Measurements from ENCODE around the gene POLD4.

POLD4 gene

DNA sequence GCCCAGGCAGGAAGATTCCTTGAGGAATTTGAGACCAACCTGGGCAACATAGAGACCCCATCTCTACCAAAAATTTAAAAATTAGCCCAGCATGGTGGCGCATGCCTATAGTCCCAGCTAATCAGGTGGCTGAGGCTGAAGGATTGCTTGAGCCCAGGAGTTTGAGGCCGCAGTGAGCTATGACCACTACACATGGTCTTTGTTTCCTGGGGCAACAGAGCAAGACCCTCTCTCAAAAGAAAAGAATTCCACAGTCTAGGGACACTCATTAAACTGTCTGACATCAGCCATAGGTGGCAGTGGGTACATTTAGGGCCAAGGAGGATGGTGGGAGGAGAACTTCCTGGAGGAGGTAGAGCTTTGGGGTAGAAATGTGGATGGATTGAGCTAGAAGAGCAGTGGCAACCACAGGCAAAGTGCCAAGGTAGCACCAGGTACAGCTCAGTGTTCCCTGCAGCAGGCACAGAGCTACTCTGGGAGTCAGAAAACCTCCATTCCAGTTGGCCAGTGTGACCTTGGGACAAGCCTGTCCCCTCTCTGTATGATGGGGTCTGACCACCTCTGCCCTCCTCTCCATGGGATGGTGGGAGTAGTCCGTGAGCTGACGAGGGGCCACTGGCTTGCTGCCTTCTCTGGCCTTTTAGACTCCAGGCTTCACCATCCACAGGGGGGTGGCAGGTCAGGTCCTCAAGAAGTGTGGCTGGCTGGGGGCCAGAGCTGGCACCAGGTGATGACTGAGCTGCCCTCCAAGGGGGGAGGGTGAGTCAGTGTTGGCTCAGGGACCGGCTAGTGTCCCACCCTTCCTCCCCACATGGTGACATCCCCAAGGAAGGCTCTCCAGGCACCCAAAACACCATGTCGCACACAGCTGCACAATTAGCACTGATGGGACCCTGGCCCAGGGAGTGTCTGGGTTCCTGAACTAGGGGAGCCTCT is 23.8 kb upstream of the POLD4 start:
- no peak overlapping the region for H3K4me3 ChIP-seq (ENCODE audit: low read depth, low read length)
- TF ChIP-seq, protein P1, sequence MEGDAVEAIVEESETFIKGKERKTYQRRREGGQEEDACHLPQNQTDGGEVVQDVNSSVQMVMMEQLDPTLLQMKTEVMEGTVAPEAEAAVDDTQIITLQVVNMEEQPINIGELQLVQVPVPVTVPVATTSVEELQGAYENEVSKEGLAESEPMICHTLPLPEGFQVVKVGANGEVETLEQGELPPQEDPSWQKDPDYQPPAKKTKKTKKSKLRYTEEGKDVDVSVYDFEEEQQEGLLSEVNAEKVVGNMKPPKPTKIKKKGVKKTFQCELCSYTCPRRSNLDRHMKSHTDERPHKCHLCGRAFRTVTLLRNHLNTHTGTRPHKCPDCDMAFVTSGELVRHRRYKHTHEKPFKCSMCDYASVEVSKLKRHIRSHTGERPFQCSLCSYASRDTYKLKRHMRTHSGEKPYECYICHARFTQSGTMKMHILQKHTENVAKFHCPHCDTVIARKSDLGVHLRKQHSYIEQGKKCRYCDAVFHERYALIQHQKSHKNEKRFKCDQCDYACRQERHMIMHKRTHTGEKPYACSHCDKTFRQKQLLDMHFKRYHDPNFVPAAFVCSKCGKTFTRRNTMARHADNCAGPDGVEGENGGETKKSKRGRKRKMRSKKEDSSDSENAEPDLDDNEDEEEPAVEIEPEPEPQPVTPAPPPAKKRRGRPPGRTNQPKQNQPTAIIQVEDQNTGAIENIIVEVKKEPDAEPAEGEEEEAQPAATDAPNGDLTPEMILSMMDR (IDR thresholded peaks at IDR 0.05; ENCODE audit: low read depth, low read length, missing control alignments) = no peak
- no peak for DNase-seq (ENCODE audit: low read depth)

DNA sequence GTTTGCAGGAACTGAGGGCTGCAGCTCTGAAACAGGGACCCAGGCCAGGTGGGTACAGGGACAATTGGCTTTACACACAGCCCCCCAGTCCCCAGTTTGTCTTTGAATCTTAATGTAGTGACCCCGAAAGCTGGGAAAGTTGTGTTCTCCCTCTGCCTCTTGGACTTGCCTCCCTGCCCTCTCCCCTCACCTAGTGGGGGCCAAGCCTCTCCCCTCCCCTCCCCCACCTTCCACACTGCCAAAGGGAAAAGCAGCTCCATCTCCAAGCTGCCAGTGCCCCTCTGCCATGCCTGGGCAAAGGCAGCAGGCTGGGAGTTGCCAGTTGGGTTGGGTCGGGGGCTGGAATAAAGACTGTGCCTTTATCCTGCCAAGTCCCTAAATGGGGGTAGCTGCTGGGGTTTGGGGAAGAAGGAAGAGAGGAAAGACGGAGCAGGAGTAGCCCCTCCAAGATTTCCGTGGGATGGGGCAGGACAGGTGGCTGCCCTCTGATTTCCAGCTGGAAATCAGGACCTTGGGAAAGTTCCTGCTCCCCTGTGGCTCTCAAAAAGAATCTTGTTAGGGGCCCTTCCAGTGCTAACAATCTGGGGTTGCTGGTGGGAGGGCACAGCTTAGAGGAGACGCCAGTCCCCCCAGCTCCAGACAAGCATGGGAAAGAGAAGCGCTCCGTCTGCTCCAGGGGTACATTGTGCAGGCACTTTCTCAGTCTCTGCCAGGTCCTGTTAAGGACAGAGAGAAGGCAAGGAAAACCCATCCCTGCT is 22.9 kb upstream of the POLD4 start:
- no peak overlapping the region for H3K4me3 ChIP-seq (ENCODE audit: low read depth, low read length)
- TF ChIP-seq, protein P1 (IDR thresholded peaks at IDR 0.05; ENCODE audit: low read depth, low read length, missing control alignments) = no peak
- DNase-seq (ENCODE audit: low read depth) = no peak

DNA sequence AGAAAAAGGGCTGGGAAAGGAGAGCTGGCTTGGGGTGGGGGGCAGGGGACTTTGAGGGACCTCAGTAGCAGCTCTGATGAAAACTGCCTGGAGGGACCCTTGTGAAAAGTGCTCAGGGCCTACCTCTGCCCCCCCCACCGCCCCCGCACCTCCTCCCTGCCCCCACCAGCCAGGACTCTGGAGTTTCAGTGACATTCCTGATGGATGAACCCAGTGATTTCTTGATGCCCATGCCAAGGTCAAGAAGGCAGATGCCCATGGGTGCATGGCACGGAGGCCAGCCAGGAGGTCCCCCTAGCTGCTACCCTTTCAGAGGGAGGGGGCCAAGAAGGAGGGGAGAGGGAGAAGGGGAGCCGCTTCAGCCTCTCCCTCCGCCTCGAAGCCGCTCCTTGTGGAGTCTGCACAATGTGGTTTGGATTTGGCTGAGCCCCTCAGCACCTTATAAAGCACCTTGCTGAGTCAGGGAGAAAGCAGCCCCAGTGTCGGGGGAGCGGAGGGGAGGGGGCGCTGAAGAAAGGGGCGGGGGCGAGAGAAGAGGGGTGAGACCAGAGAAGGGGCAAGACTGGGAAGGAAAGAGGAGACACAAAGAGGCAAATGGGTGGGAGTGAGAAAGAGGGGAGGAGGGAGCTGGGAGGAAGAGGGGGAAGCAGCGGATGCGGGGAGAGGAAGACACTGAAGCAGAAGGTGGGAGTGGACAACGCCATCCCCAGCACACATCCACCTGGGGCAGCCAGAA is 22.1 kb upstream of the POLD4 start:
- TF ChIP-seq, protein P1 (IDR thresholded peaks at IDR 0.05; ENCODE audit: low read depth, low read length, missing control alignments) = no peak
- H3K4me3 ChIP-seq (ENCODE audit: low read depth, low read length) = no peak overlapping the region
- no peak for DNase-seq (ENCODE audit: low read depth)

DNA sequence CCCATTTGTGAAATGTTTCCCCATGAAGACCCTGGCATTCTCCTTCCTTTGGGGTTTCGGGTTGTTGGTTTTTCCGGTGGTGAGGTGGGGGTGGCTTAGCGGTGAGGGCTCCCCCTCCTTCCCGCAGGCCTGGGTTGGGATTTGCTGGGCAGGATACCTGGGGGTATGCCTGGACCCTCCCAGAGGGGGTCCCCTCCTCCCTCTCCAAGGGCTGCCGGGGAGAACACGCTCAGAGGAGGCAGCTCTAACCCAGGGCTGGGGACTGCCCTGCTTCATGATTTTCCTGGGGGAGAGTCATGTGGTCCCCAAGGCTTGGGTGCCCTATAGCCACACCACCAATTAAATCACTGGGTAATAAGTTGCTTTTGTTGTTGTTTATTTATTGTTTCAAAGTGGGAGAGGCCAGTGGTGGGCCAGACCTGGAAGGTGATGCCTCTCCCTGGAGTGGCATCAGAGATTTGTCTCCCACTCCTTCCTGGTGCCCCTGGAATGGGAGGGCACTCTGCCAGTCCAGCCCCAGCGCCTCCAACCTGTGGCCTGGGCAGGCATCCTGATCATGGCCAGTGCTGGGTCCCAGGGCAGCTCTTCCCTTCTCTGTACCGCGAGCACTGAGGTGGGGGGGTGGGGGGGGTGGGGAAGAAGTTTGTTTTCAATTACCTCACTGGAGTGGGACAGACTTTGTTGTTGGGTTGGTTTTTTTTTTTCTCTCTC is 21.4 kb upstream of the POLD4 start:
- TF ChIP-seq, protein P1 (IDR thresholded peaks at IDR 0.05; ENCODE audit: low read depth, low read length, missing control alignments) = no peak
- H3K4me3 ChIP-seq (ENCODE audit: low read depth, low read length) = no peak overlapping the region

DNA sequence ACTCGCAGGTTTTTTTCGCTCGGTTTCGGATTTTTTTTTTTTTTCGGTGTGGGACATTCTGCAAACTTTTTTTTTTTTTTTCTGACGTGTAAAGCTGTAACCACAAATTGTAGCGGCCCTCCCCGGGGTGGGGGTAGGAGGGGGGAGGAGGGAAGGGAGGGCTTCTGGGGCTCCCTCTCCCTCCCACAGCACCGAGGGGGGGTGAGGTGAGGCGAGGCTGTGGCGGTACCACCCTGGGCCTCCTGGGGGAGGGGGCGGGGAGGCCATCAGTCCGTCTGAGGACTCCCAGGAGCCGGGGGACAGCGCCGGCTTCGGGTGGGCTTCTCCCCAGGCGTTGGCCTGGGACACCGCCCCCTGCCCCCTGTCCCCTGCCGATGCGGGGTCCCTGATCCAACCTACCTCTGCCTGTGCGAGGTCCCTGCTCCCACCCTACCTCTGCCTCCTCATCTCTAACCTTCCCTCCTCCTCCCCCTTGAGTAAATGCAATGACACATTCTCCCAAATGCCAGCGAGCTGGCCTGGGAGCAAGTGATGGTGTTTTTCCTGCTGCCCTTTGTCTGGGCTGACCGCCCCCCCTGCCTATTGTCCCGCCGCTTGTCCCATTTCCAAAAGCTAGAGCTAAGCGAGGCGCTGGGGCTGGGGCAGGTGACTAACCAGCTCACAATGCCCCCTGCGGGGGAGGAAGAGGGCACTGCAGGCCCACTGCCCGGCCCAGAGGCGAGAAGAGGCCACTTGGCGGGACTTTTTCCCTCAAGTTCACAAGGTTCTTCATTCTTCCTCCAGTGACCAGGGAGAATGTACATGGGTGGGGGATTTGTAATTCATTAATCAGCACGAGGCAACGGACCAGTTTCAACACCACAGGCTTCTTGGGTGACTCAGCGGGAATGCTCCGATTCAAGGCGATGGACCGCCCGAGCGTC is 20.6 kb upstream of the POLD4 start:
- peak overlapping the region; percentile 54 for H3K4me3 ChIP-seq (ENCODE audit: low read depth, low read length)
- TF ChIP-seq, protein P1 (IDR thresholded peaks at IDR 0.05; ENCODE audit: low read depth, low read length, missing control alignments) = peak; percentile 56
- DNase-seq (ENCODE audit: low read depth) = no peak

More for the DNA sequence above, 21.4 kb upstream of the POLD4 start:
- DNase-seq (ENCODE audit: low read depth) = no peak
